ENCODE measurements around the gene ENG. TPM values are rescaled to one million over a fixed set of nuclear protein-coding genes. Genes with fewer than 3 reads are reported as not detected.

ENG gene
- total RNA-seq, 4 donors from 2014 or later, result 45.6 to 115 (median 51.1) TPM

GRCh38 chr9:127793093-127793708 lies 61.3 kb downstream of the ENG start:
- H3K4me1 ChIP-seq, result peaks cover 13 to 26% of the 10 kb centered on the region in 2 donors
- H3K36me3 ChIP-seq, result peaks cover 35 to 43% of the 10 kb centered on the region in 2 donors
- H3K27ac ChIP-seq, result peak overlapping the region in 1 of 3 donors; percentile 30
- WGBS, 2 donors, result 75 to 78% methylated on average over 7 to 8 of the region's 8 CpGs
- H3K4me3 ChIP-seq (replicated peaks in 1 of 3), result no peak overlapping the region
- no peak for DNase-seq
- no peaks in the 10 kb centered on the region for H3K27me3 ChIP-seq
- TF ChIP-seq CTCF (IDR thresholded peaks at IDR 0.05) (no peak), POLR2A (IDR thresholded peaks at IDR 0.05) (no peak)
- no peaks in the 10 kb centered on the region for H3K9me3 ChIP-seq
- intact Hi-C loops (cut with DNase I), result no loop called here

DNA sequence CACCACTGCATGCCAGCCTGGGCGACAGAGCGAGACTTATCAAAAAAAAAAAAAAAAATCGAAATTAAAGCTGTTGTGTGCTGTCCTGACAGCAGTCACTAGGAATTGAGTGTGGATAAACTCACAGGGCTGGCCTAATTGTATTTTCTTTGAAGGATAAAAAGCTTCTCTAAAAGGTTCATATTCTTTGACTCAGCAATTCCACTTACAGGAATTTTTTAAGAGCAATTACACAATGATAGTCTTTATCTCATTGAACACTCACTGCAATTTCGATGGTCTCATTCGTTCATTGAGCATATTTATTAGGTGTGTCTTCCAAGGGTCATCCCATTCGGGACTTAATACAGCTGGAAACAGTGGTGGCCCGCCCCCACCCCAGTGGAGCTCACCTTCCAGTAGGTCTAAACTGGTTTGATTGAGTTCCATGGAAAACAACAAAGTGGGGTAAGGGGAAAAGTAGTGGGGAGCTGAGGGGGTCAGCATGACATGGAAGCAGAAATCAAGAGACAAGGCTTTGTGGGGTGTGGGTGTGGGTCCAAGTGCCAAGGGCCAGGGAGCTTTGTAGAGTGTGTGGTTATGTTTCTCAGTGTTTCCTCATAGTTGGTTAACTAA lies 61.9 kb downstream of the ENG start:
- no peaks in the 10 kb centered on the region for H3K27me3 ChIP-seq
- TF ChIP-seq CTCF (IDR thresholded peaks at IDR 0.05) (no peak), POLR2A (IDR thresholded peaks at IDR 0.05) (no peak)
- H3K4me1 ChIP-seq, result peaks cover 13 to 26% of the 10 kb centered on the region in 2 donors
- intact Hi-C loops (cut with DNase I), result no loop called here
- H3K36me3 ChIP-seq, result peaks cover 42 to 49% of the 10 kb centered on the region in 2 donors
- no peak overlapping the region for H3K27ac ChIP-seq
- no peak for DNase-seq
- no peaks in the 10 kb centered on the region for H3K9me3 ChIP-seq
- 85 to 86% methylated on average over 7 of the region's 7 CpGs for WGBS, 2 donors
- H3K4me3 ChIP-seq (replicated peaks in 1 of 3), result no peak overlapping the region

DNA sequence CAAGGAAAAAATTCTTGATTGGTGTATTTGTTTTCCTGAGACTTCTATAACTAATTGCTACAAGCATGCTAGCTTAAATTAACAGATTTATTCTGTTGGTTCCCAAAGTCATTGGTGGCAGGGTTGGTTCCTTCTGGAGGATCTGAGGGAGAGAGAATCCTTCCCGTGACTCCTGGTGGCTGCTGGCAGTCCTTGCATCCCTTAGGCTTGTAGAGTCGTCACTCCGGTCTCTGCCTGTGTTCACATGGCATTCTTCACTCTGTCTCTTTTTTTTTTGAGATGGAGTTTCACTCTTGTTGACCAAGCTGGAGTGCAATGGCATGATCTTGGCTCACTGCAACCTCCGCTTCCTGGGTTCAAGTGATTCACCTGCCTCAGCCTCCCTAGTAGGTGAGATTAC lies 63.4 kb downstream of the ENG start:
- no peak overlapping the region for H3K4me3 ChIP-seq (replicated peaks in 1 of 3)
- no peaks in the 10 kb centered on the region for H3K27me3 ChIP-seq
- DNase-seq, result no peak
- peaks cover 47 to 54% of the 10 kb centered on the region in 2 donors for H3K36me3 ChIP-seq
- 89 to 100% methylated on average over 4 of the region's 4 CpGs for WGBS, 2 donors
- intact Hi-C loops (cut with DNase I), result no loop called here
- TF ChIP-seq POLR2A (IDR thresholded peaks at IDR 0.05) (no peak), CTCF (IDR thresholded peaks at IDR 0.05) (no peak)
- no peak overlapping the region for H3K27ac ChIP-seq
- H3K9me3 ChIP-seq, result no peaks in the 10 kb centered on the region
- H3K4me1 ChIP-seq, result peaks cover 8 to 22% of the 10 kb centered on the region in 2 donors

DNA sequence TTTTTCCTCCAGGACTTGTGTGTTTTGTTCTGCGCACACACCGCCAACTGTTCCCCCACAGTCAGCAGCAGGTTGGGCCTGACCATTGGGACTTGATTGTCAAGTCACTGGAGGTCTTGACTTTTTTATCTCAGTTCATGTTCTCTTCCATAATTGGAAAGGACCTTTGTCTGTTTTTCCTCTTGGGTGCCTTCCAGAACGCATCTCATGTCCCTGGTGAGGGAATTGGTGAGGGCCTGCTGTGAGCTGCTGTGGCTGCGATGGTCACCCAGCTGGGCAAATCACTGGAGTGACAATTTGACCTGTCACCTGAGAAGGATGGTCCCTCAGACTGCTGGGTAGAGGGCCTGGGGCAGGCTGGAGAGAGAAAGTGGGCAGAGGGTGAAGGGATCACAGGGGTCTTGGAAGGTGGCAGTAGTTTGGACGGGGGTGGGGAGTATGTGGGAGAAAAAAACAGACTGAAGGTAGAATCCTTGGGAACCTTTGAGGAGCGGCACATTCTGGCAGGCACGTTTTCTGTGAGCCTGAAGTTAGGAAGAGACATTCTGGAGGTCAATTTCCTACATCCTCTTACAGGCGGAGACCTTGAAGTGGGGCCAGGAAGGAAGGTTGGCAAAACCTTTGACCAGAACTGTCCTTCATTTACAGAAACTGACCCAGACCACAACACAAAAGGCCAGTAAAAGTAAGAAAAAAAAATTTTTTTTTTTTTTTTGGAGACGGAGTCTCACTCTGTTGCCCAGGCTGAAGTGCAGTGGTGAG lies 64.2 kb downstream of the ENG start:
- H3K9me3 ChIP-seq, result no peaks in the 10 kb centered on the region
- intact Hi-C loops (cut with DNase I), result no loop called here
- no peaks in the 10 kb centered on the region for H3K27me3 ChIP-seq
- no peak overlapping the region for H3K27ac ChIP-seq
- 80 to 81% methylated on average over 9 of the region's 9 CpGs for WGBS, 2 donors
- H3K4me3 ChIP-seq (replicated peaks in 1 of 3), result no peak overlapping the region
- TF ChIP-seq POLR2A (IDR thresholded peaks at IDR 0.05), result no peak
- TF ChIP-seq CTCF (IDR thresholded peaks at IDR 0.05), result no peak
- peaks cover 8 to 17% of the 10 kb centered on the region in 2 donors for H3K4me1 ChIP-seq
- no peak for DNase-seq
- peaks cover 47 to 54% of the 10 kb centered on the region in 2 donors for H3K36me3 ChIP-seq
